Measurements from ENCODE around the gene ASB7. TPM values are rescaled to one million over a fixed set of nuclear protein-coding genes. Genes with fewer than 3 reads are reported as not detected.

Gene ASB7
- total RNA-seq, 1 donor from 2014 or later: 17.3 TPM

GRCh38 chr15:100681335-100681746 lies 79.0 kb downstream of the ASB7 start:
- H3K27me3 ChIP-seq (ENCODE audit: control insufficient read depth, insufficient read depth, low read length): no peaks in the 10 kb centered on the region
- TF ChIP-seq CTCF (IDR thresholded peaks at IDR 0.05; ENCODE audit: insufficient read depth, low read length, poor library complexity, severe bottlenecking): no peak
- H3K4me3 ChIP-seq (ENCODE audit: low read depth, low read length): no peak overlapping the region
- DNase-seq (ENCODE audit: low read depth): no peak
- no peaks in the 10 kb centered on the region for H3K36me3 ChIP-seq (ENCODE audit: control insufficient read depth, insufficient read depth, low read length)

GRCh38 chr15:100682468-100682867 lies 80.1 kb downstream of the ASB7 start:
- DNase-seq (ENCODE audit: low read depth): no peak
- TF ChIP-seq CTCF (IDR thresholded peaks at IDR 0.05; ENCODE audit: insufficient read depth, low read length, poor library complexity, severe bottlenecking): no peak
- H3K4me3 ChIP-seq (ENCODE audit: low read depth, low read length): no peak overlapping the region
- no peaks in the 10 kb centered on the region for H3K27me3 ChIP-seq (ENCODE audit: control insufficient read depth, insufficient read depth, low read length)
- no peaks in the 10 kb centered on the region for H3K36me3 ChIP-seq (ENCODE audit: control insufficient read depth, insufficient read depth, low read length)

GRCh38 chr15:100683434-100683833 lies 81.0 kb downstream of the ASB7 start:
- DNase-seq (ENCODE audit: low read depth): no peak
- H3K36me3 ChIP-seq (ENCODE audit: control insufficient read depth, insufficient read depth, low read length): no peaks in the 10 kb centered on the region
- no peak for TF ChIP-seq CTCF (IDR thresholded peaks at IDR 0.05; ENCODE audit: insufficient read depth, low read length, poor library complexity, severe bottlenecking)
- no peak overlapping the region for H3K4me3 ChIP-seq (ENCODE audit: low read depth, low read length)
- no peaks in the 10 kb centered on the region for H3K27me3 ChIP-seq (ENCODE audit: control insufficient read depth, insufficient read depth, low read length)

- no peak overlapping the region for H3K4me3 ChIP-seq (ENCODE audit: low read depth, low read length)
- no peaks in the 10 kb centered on the region for H3K27me3 ChIP-seq (ENCODE audit: control insufficient read depth, insufficient read depth, low read length)
- TF ChIP-seq CTCF (IDR thresholded peaks at IDR 0.05; ENCODE audit: insufficient read depth, low read length, poor library complexity, severe bottlenecking): no peak
- no peaks in the 10 kb centered on the region for H3K36me3 ChIP-seq (ENCODE audit: control insufficient read depth, insufficient read depth, low read length)
- DNase-seq (ENCODE audit: low read depth): no peak
Measured at GRCh38 chr15:100684591-100684990, 82.2 kb downstream of the ASB7 start.

- no peak for TF ChIP-seq CTCF (IDR thresholded peaks at IDR 0.05; ENCODE audit: insufficient read depth, low read length, poor library complexity, severe bottlenecking)
- Histone ChIP-seq H3K4me3 (ENCODE audit: low read depth, low read length) (no peak overlapping the region), H3K27me3 (ENCODE audit: control insufficient read depth, insufficient read depth, low read length) (no peaks in the 10 kb centered on the region), H3K36me3 (ENCODE audit: control insufficient read depth, insufficient read depth, low read length) (no peaks in the 10 kb centered on the region)
- no peak for DNase-seq (ENCODE audit: low read depth)
Measured at GRCh38 chr15:100686021-100686724, 83.8 kb downstream of the ASB7 start.

Measured in kidney epithelial cell (primary cell).